BJ (cell line): Measurements from ENCODE around the gene DTD1. TPM values are rescaled to one million over a fixed set of nuclear protein-coding genes. Genes with fewer than 3 reads are reported as not detected.

Experiments
- CTCF ChIA-PET: fragments of 350-600 bp; formaldehyde crosslinking; extraction: SDS; loops from one replicate; lab custom pipeline; 2021; ENCODE audit warnings: antibody characterized with exemption, inconsistent platforms; lab: Yijun Ruan, JAX
- POLR2A ChIA-PET: fragments of 300-600 bp; sonication (Branson Sonifier 250); formaldehyde crosslinking; extraction: SDS; loops from one replicate; lab custom pipeline; 2021; ENCODE audit warnings: antibody characterized with exemption; lab: Charles Lee
- DNase-seq: peaks from one replicate; pipeline ENCODE4 v3.0.0-alpha.2; 2011; ENCODE audit warnings: low read depth
- H3K27me3 ChIP-seq: 2 replicates; pipeline ENCODE4 v1.6.0; 2011; ENCODE audit warnings: low read length; ENCODE audit not compliant: control insufficient read depth, insufficient read depth
- H3K36me3 ChIP-seq: 2 replicates; pipeline ENCODE4 v1.5.1; 2011; ENCODE audit warnings: low read length; ENCODE audit not compliant: control insufficient read depth, insufficient read depth
- H3K4me3 ChIP-seq: 2 replicates; pipeline ENCODE4 v1.5.1; 2011; ENCODE audit warnings: low read depth, mild to moderate bottlenecking, control low read depth, low read length
- CTCF ChIP-seq: IDR thresholded peaks from 2 replicates; pipeline ENCODE4 v1.5.1; 2011; ENCODE audit warnings: low read depth, mild to moderate bottlenecking, control low read depth, inconsistent platforms, low read length, moderate library complexity; ENCODE audit not compliant: insufficient read depth
- polyA minus RNA-seq: library from RNA; depleted of rRNA, polyadenylated mRNA; stranded (reverse); fragments of >200 nt; gene quantifications from 2 replicates; pipeline ENCODE4 v1.2.3, GENCODE V29; 2011; rRNA and poly(A)+ RNA removed
- polyA plus RNA-seq: library from polyadenylated mRNA; depleted of rRNA; stranded (reverse); fragments of >200 nt; gene quantifications from 2 replicates; pipeline ENCODE4 v1.2.3, GENCODE V29; 2011; rRNA removed

The DTD1 gene, protein sequence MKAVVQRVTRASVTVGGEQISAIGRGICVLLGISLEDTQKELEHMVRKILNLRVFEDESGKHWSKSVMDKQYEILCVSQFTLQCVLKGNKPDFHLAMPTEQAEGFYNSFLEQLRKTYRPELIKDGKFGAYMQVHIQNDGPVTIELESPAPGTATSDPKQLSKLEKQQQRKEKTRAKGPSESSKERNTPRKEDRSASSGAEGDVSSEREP
- polyA plus RNA-seq: 47.3 and 57.7 TPM in 2 replicates
- 27.2 TPM in 2 replicates for polyA minus RNA-seq

GRCh38 chr20:18587665-18588573 is at the start of gene DTD1:
Gene DTD1 (plus strand): TSS chr20:18588054. CDS start chr20:18588073, 19 bp downstream.
- CTCF ChIA-PET: interaction anchor here (0.6 to 1.1 kb wide), 4 partner anchors 11 to 99 kb away, joined by 3 to 4 read pairs (median 3); no protein-coding TSS in a partner anchor
- POLR2A ChIA-PET: interaction anchor here (0.5 kb wide), 1 partner anchor 20 kb away, joined by 10 read pairs; no protein-coding TSS in a partner anchor
- Histone ChIP-seq H3K36me3 (no peaks in the 10 kb centered on the region), H3K27me3 (no peaks in the 10 kb centered on the region), H3K4me3 (peak within 1 kb of the TSS; percentile 63)
- peak; percentile 29 for DNase-seq
- TF ChIP-seq CTCF: peak; percentile 61

- Histone ChIP-seq H3K36me3 (peaks cover 9% of the 10 kb centered on the region), H3K27me3 (no peaks in the 10 kb centered on the region), H3K4me3 (no peak overlapping the region)
- CTCF ChIA-PET: no interaction called here
- POLR2A ChIA-PET: no interaction called here
- no peak for TF ChIP-seq CTCF
- DNase-seq: no peak
These were observed 46.1 kb upstream of the DTD1 start for GRCh38 chr20:18541741-18542140.

- TF ChIP-seq CTCF: no peak
- POLR2A ChIA-PET: no interaction called here
- CTCF ChIA-PET: no interaction called here
- DNase-seq: no peak
- peaks cover 13% of the 10 kb centered on the region for H3K36me3 ChIP-seq
- no peaks in the 10 kb centered on the region for H3K27me3 ChIP-seq
- no peak overlapping the region for H3K4me3 ChIP-seq
These were observed 44.6 kb upstream of the DTD1 start for GRCh38 chr20:18543216-18543615.

DNA sequence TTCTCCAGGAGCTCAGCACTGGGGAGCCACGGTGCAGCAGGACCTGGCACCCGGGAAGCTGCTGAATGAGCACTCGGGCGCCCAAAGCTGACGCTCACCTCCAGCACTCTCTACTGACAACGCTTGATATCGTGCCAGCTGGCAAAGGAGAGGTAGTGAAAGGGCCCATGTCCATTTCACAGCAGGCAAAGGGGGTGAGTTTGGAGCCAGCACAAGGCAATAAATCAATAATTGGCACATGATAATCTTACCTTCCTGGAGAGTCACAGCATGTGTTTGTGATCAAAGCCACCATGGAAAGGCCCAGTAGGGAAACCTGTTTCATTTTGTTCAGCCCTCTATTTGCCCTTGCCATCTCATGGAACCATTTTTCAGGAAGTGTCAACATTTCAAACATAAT is 43.9 kb upstream of the DTD1 start:
- ChIA-PET CTCF (no interaction called here), POLR2A (no interaction called here)
- Histone ChIP-seq H3K27me3 (no peaks in the 10 kb centered on the region), H3K36me3 (peaks cover 13% of the 10 kb centered on the region), H3K4me3 (no peak overlapping the region)
- no peak for DNase-seq
- TF ChIP-seq CTCF: no peak

DNA sequence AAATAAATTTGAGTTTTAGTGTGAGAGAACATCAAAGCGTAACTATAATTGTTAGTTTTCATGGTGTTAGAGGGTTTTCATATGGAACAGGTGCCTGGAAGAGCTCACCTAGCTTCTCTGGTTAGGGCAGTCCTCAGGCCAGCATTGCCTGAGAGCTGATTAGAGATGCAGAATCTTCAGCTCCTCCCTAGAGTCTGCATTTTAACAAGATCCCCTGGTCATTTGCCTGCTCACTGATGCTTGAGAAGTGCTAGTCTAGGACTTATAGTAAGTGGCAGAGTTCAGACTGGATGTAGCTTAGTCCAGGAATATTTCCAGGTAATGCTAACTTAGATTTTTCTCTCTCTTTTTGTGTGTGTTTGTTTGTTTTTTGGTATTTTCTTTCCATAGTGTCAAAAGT is 42.3 kb upstream of the DTD1 start:
- no peak for DNase-seq
- POLR2A ChIA-PET: no interaction called here
- Histone ChIP-seq H3K4me3 (no peak overlapping the region), H3K27me3 (no peaks in the 10 kb centered on the region), H3K36me3 (peaks cover 14% of the 10 kb centered on the region)
- TF ChIP-seq CTCF: no peak
- CTCF ChIA-PET: no interaction called here
